Activated naive CD4-positive, alpha-beta T cell treated with anti-CD3 and anti-CD28 coated beads, Interleukin-2, amount 10 ng/mL, durations not matched to agents 7 days and 5 days (primary cell): Measurements from ENCODE around the gene OSBPL1A.

ENCODE experiments used
- CTCF ChIA-PET: fragments of 350-600 bp; sonication (Branson Sonifier 250); formaldehyde crosslinking; loops from one replicate; lab custom pipeline; 2021; ENCODE audit warnings: antibody characterized with exemption; lab: Charles Lee
- DNase-seq: peaks from one replicate; pipeline ENCODE4 v3.0.0-alpha.2; 2020
- H3K27ac Mint-ChIP-seq: one replicate; pipeline ENCODE4 v1.8.0; 2021; ENCODE audit warnings: mild to moderate bottlenecking, moderate library complexity, mixed read lengths
- H3K27me3 Mint-ChIP-seq: one replicate; pipeline ENCODE4 v1.8.0; 2021; ENCODE audit warnings: mild to moderate bottlenecking, mixed read lengths
- H3K36me3 Mint-ChIP-seq: one replicate; pipeline ENCODE4 v1.8.0; 2021; ENCODE audit warnings: mixed read lengths
- H3K4me1 Mint-ChIP-seq: one replicate; pipeline ENCODE4 v1.8.0; 2021; ENCODE audit warnings: mixed read lengths
- H3K4me3 Mint-ChIP-seq: one replicate; pipeline ENCODE4 v1.8.0; 2021; ENCODE audit warnings: mild to moderate bottlenecking, moderate library complexity, mixed read lengths
- H3K9me3 Mint-ChIP-seq: one replicate; pipeline ENCODE4 v1.8.0; 2021; ENCODE audit warnings: mixed read lengths

Gene OSBPL1A

GRCh38 chr18:24277516-24278195, 120.0 kb downstream of the OSBPL1A start:
- H3K36me3 Mint-ChIP-seq, result no peaks in the 10 kb centered on the region
- peaks cover 20% of the 10 kb centered on the region for H3K27me3 Mint-ChIP-seq
- no peak overlapping the region for H3K27ac Mint-ChIP-seq
- DNase-seq, result no peak
- CTCF ChIA-PET, result no interaction called here
- H3K4me1 Mint-ChIP-seq, result no peaks in the 10 kb centered on the region
- no peaks in the 10 kb centered on the region for H3K9me3 Mint-ChIP-seq
- H3K4me3 Mint-ChIP-seq, result no peak overlapping the region

GRCh38 chr18:24276994-24277393, 120.6 kb downstream of the OSBPL1A start:
- Mint-ChIP-seq H3K9me3 (no peaks in the 10 kb centered on the region), H3K27me3 (peaks cover 26% of the 10 kb centered on the region), H3K4me3 (no peak overlapping the region), H3K27ac (no peak overlapping the region), H3K4me1 (peaks cover 3% of the 10 kb centered on the region), H3K36me3 (no peaks in the 10 kb centered on the region)
- DNase-seq, result no peak
- CTCF ChIA-PET, result no interaction called here

- H3K4me3 Mint-ChIP-seq, result no peak overlapping the region
- no peak overlapping the region for H3K27ac Mint-ChIP-seq
- no peak for DNase-seq
- no peaks in the 10 kb centered on the region for H3K36me3 Mint-ChIP-seq
- peaks cover 3% of the 10 kb centered on the region for H3K4me1 Mint-ChIP-seq
- peaks cover 42% of the 10 kb centered on the region for H3K27me3 Mint-ChIP-seq
- no peaks in the 10 kb centered on the region for H3K9me3 Mint-ChIP-seq
- CTCF ChIA-PET, result no interaction called here
These were observed 122.8 kb downstream of the OSBPL1A start for GRCh38 chr18:24274837-24275236.

- CTCF ChIA-PET, result no interaction called here
- Mint-ChIP-seq H3K4me1 (peaks cover 3% of the 10 kb centered on the region), H3K27me3 (peaks cover 47% of the 10 kb centered on the region), H3K27ac (no peak overlapping the region), H3K4me3 (no peak overlapping the region), H3K36me3 (no peaks in the 10 kb centered on the region), H3K9me3 (no peaks in the 10 kb centered on the region)
- no peak for DNase-seq
These were observed 124.0 kb downstream of the OSBPL1A start for GRCh38 chr18:24273596-24273995.

- no peak for DNase-seq
- Mint-ChIP-seq H3K4me1 (peaks cover 3% of the 10 kb centered on the region), H3K27me3 (peaks cover 56% of the 10 kb centered on the region), H3K36me3 (no peaks in the 10 kb centered on the region), H3K9me3 (no peaks in the 10 kb centered on the region), H3K27ac (no peak overlapping the region), H3K4me3 (peak overlapping the region; percentile 68)
- CTCF ChIA-PET, result no interaction called here
These were observed 125.4 kb downstream of the OSBPL1A start for GRCh38 chr18:24272229-24272525.

- Mint-ChIP-seq H3K36me3 (no peaks in the 10 kb centered on the region), H3K27me3 (peaks cover 56% of the 10 kb centered on the region), H3K27ac (no peak overlapping the region), H3K4me3 (peak overlapping the region; percentile 68), H3K9me3 (no peaks in the 10 kb centered on the region), H3K4me1 (peaks cover 3% of the 10 kb centered on the region)
- peak; percentile 51 for DNase-seq
- CTCF ChIA-PET, result no interaction called here
These were observed 126.0 kb downstream of the OSBPL1A start for GRCh38 chr18:24271381-24272228.

GRCh38 chr18:24270937-24271380, 126.7 kb downstream of the OSBPL1A start:
- no peak for DNase-seq
- H3K4me3 Mint-ChIP-seq, result no peak overlapping the region
- H3K9me3 Mint-ChIP-seq, result no peaks in the 10 kb centered on the region
- peaks cover 62% of the 10 kb centered on the region for H3K27me3 Mint-ChIP-seq
- H3K4me1 Mint-ChIP-seq, result peaks cover 3% of the 10 kb centered on the region
- no peaks in the 10 kb centered on the region for H3K36me3 Mint-ChIP-seq
- H3K27ac Mint-ChIP-seq, result no peak overlapping the region
- CTCF ChIA-PET, result no interaction called here

- peaks cover 67% of the 10 kb centered on the region for H3K27me3 Mint-ChIP-seq
- no peak for DNase-seq
- no peaks in the 10 kb centered on the region for H3K36me3 Mint-ChIP-seq
- H3K4me3 Mint-ChIP-seq, result no peak overlapping the region
- no peak overlapping the region for H3K27ac Mint-ChIP-seq
- CTCF ChIA-PET, result interaction anchor here (0.7 kb wide), 1 partner anchor 98 kb away, joined by 3 read pairs; no protein-coding TSS in a partner anchor
- peaks cover 3% of the 10 kb centered on the region for H3K4me1 Mint-ChIP-seq
- no peaks in the 10 kb centered on the region for H3K9me3 Mint-ChIP-seq
These were observed 127.2 kb downstream of the OSBPL1A start for GRCh38 chr18:24270358-24270936.

- Mint-ChIP-seq H3K36me3 (no peaks in the 10 kb centered on the region), H3K9me3 (no peaks in the 10 kb centered on the region), H3K4me1 (peaks cover 3% of the 10 kb centered on the region), H3K4me3 (no peak overlapping the region), H3K27ac (no peak overlapping the region), H3K27me3 (peaks cover 61% of the 10 kb centered on the region)
- CTCF ChIA-PET, result no interaction called here
- DNase-seq, result no peak
These were observed 128.7 kb downstream of the OSBPL1A start for GRCh38 chr18:24268784-24269550.

GRCh38 chr18:24267878-24268277, 129.7 kb downstream of the OSBPL1A start:
- CTCF ChIA-PET, result no interaction called here
- no peak overlapping the region for H3K27ac Mint-ChIP-seq
- H3K4me3 Mint-ChIP-seq, result no peak overlapping the region
- H3K36me3 Mint-ChIP-seq, result no peaks in the 10 kb centered on the region
- no peaks in the 10 kb centered on the region for H3K9me3 Mint-ChIP-seq
- peaks cover 52% of the 10 kb centered on the region for H3K27me3 Mint-ChIP-seq
- no peak for DNase-seq
- H3K4me1 Mint-ChIP-seq, result peaks cover 3% of the 10 kb centered on the region

- Mint-ChIP-seq H3K27me3 (peaks cover 36% of the 10 kb centered on the region), H3K4me1 (no peaks in the 10 kb centered on the region), H3K27ac (no peak overlapping the region), H3K9me3 (no peaks in the 10 kb centered on the region), H3K36me3 (no peaks in the 10 kb centered on the region), H3K4me3 (no peak overlapping the region)
- DNase-seq, result no peak
- CTCF ChIA-PET, result no interaction called here
These were observed 131.5 kb downstream of the OSBPL1A start for GRCh38 chr18:24266131-24266530.

GRCh38 chr18:24265502-24266064, 132.0 kb downstream of the OSBPL1A start:
- DNase-seq, result no peak
- Mint-ChIP-seq H3K27me3 (peaks cover 31% of the 10 kb centered on the region), H3K4me3 (no peak overlapping the region), H3K36me3 (no peaks in the 10 kb centered on the region), H3K4me1 (no peaks in the 10 kb centered on the region), H3K9me3 (no peaks in the 10 kb centered on the region), H3K27ac (no peak overlapping the region)
- CTCF ChIA-PET, result no interaction called here

- Mint-ChIP-seq H3K4me3 (no peak overlapping the region), H3K9me3 (no peaks in the 10 kb centered on the region), H3K4me1 (no peaks in the 10 kb centered on the region), H3K27ac (no peak overlapping the region), H3K36me3 (no peaks in the 10 kb centered on the region), H3K27me3 (peaks cover 19% of the 10 kb centered on the region)
- CTCF ChIA-PET, result no interaction called here
- no peak for DNase-seq
These were observed 134.6 kb downstream of the OSBPL1A start for GRCh38 chr18:24263050-24263449.

GRCh38 chr18:24262087-24262486, 135.5 kb downstream of the OSBPL1A start:
- no peaks in the 10 kb centered on the region for H3K4me1 Mint-ChIP-seq
- H3K27me3 Mint-ChIP-seq, result peaks cover 16% of the 10 kb centered on the region
- no peak overlapping the region for H3K27ac Mint-ChIP-seq
- no peak overlapping the region for H3K4me3 Mint-ChIP-seq
- CTCF ChIA-PET, result no interaction called here
- H3K36me3 Mint-ChIP-seq, result no peaks in the 10 kb centered on the region
- H3K9me3 Mint-ChIP-seq, result no peaks in the 10 kb centered on the region
- no peak for DNase-seq
